Caco-2 (cell line): ENCODE results near the gene CCL8. TPM values are rescaled to one million over a fixed set of nuclear protein-coding genes. Genes with fewer than 3 reads are reported as not detected.

Experiments
- BruUV-seq: library from RNA; stranded (reverse); fragments of 400-500 nt; replicated peaks from 2 replicates; lab custom pipeline; 2021; lab: Mats Ljungman, UMichigan
- CTCF ChIA-PET: fragments of 300-600 bp; sonication (Branson Sonifier 250); formaldehyde crosslinking; loops from one replicate; lab custom pipeline; 2022; ENCODE audit warnings: antibody characterized with exemption; lab: Charles Lee
- POLR2A ChIA-PET: fragments of 300-600 bp; sonication (Branson Sonifier 250); formaldehyde crosslinking; loops from one replicate; lab custom pipeline; 2022; ENCODE audit warnings: antibody characterized with exemption; lab: Charles Lee
- DNase-seq, 2 experiments: peaks; one replicate each; pipeline versions ENCODE4 v3.0.0 to v3.0.0-alpha.2; 2020 to 2022
- H3K27me3 ChIP-seq: replicated peaks from 2 replicates; pipeline ENCODE4 v1.6.0; 2011; ENCODE audit warnings: low read length; ENCODE audit not compliant: control insufficient read depth, insufficient read depth
- H3K36me3 ChIP-seq: 2 replicates; pipeline ENCODE4 v1.5.1; 2011; ENCODE audit warnings: low read length; ENCODE audit not compliant: control insufficient read depth, insufficient read depth
- H3K4me1 ChIP-seq: fragments of 250-450 bp; sonication (Bioruptor Pico); 2 replicates; pipeline ENCODE4 v1.5.1; 2020; ENCODE audit warnings: mild to moderate bottlenecking
- H3K4me3 ChIP-seq: 2 replicates; pipeline ENCODE4 v1.5.1; 2011; ENCODE audit warnings: low read depth, mild to moderate bottlenecking, control low read depth, low read length
- H3K9me3 ChIP-seq: fragments of 250-450 bp; sonication (Bioruptor Pico); 2 replicates; pipeline ENCODE4 v1.5.1; 2020; ENCODE audit warnings: mild to moderate bottlenecking, moderate library complexity
- H3K27ac Mint-ChIP-seq: one replicate; pipeline ENCODE4 v1.8.0; 2022; ENCODE audit warnings: mixed read lengths; ENCODE audit not compliant: unreplicated experiment
- H3K27me3 Mint-ChIP-seq: one replicate; pipeline ENCODE4 v1.8.0; 2022; ENCODE audit warnings: mixed read lengths; ENCODE audit not compliant: insufficient read depth, unreplicated experiment
- H3K36me3 Mint-ChIP-seq: one replicate; pipeline ENCODE4 v1.8.0; 2022; ENCODE audit warnings: mild to moderate bottlenecking, mixed read lengths; ENCODE audit not compliant: insufficient read depth, unreplicated experiment
- H3K4me1 Mint-ChIP-seq: one replicate; pipeline ENCODE4 v1.8.0; 2022; ENCODE audit warnings: low read depth, mixed read lengths; ENCODE audit not compliant: unreplicated experiment
- H3K4me3 Mint-ChIP-seq: one replicate; pipeline ENCODE4 v1.8.0; 2022; ENCODE audit warnings: mild to moderate bottlenecking, moderate library complexity, mixed read lengths; ENCODE audit not compliant: unreplicated experiment
- H3K9me3 Mint-ChIP-seq: one replicate; pipeline ENCODE4 v1.8.0; 2022; ENCODE audit warnings: mixed read lengths; ENCODE audit not compliant: unreplicated experiment
- CTCF ChIP-seq, 2 experiments: fragments of 200-600 bp in 1 of 2; IDR thresholded peaks; 1 replicate in 1 of 2; 2 replicates in 1 of 2; pipeline versions ENCODE4 v1.5.1 to v1.8.0; 2011 to 2022; ENCODE audit warnings: antibody characterized with exemption in 1 of 2, control low read depth in 1 of 2, inconsistent platforms in 1 of 2, low read depth in 1 of 2, low read length in 1 of 2, mild to moderate bottlenecking in 1 of 2, moderate library complexity in 1 of 2; ENCODE audit not compliant: insufficient read depth in 1 of 2, severe bottlenecking in 1 of 2, unreplicated experiment in 1 of 2
- intact Hi-C: fragments of 100-400 bp; cut with micrococcal nuclease; formaldehyde crosslinking; loops from one replicate; pipeline ENCODE4 v1.10.0; 2022; ENCODE audit not compliant: unreplicated experiment
- total RNA-seq: library from RNA; stranded (reverse); gene quantifications from 2 replicates; pipeline ENCODE4 v1.2.3, GENCODE V29; 2022

Gene CCL8
- total RNA-seq, 1 experiment from 2014 or later = not detected

- no peaks in the 10 kb centered on the region for H3K36me3 ChIP-seq
- Mint-ChIP-seq H3K4me3 (no peak overlapping the region), H3K4me1 (peaks cover 5% of the 10 kb centered on the region), H3K36me3 (no peaks in the 10 kb centered on the region), H3K9me3 (no peaks in the 10 kb centered on the region), H3K27ac (no peak overlapping the region), H3K27me3 (no peaks in the 10 kb centered on the region)
- DNase-seq = peak in 1 of 2 experiments; percentile 29
- peak in 1 of 2 experiments; percentile 31 for TF ChIP-seq CTCF (IDR thresholded peaks at IDR 0.05; ENCODE audit: insufficient read depth in 1 of 2, low read depth in 1 of 2, low read length in 1 of 2, severe bottlenecking in 1 of 2, unreplicated experiment in 1 of 2)
- H3K9me3 ChIP-seq = no peaks in the 10 kb centered on the region
- H3K27me3 ChIP-seq = no peaks in the 10 kb centered on the region
- ChIA-PET POLR2A (no interaction called here), CTCF (interaction anchor here (0.6 to 1.0 kb wide), 3 partner anchors 11 to 605 kb away, joined by 3 read pairs; no protein-coding TSS in a partner anchor)
- H3K4me3 ChIP-seq = no peak overlapping the region
- BruUV-seq = no TSS peak
- H3K4me1 ChIP-seq = peaks cover 11% of the 10 kb centered on the region; the same call in 1 of the 2 replicates
- intact Hi-C loops = no loop called here
These were observed 38.2 kb downstream of the CCL8 start for GRCh38 chr17:34357398-34357797.

GRCh38 chr17:34358631-34359030 lies 39.4 kb downstream of the CCL8 start:
- BruUV-seq = no TSS peak
- H3K27ac Mint-ChIP-seq = no peak overlapping the region
- Histone ChIP-seq H3K27me3 (no peaks in the 10 kb centered on the region), H3K4me3 (no peak overlapping the region), H3K4me1 (peaks cover 11% of the 10 kb centered on the region; the same call in 1 of the 2 replicates), H3K9me3 (no peaks in the 10 kb centered on the region), H3K36me3 (no peaks in the 10 kb centered on the region)
- H3K9me3 Mint-ChIP-seq = no peaks in the 10 kb centered on the region
- POLR2A ChIA-PET = no interaction called here
- no peak for TF ChIP-seq CTCF (IDR thresholded peaks at IDR 0.05; ENCODE audit: insufficient read depth in 1 of 2, low read depth in 1 of 2, low read length in 1 of 2, severe bottlenecking in 1 of 2, unreplicated experiment in 1 of 2)
- intact Hi-C loops = no loop called here
- no peaks in the 10 kb centered on the region for H3K27me3 Mint-ChIP-seq
- no peak overlapping the region for H3K4me3 Mint-ChIP-seq
- no peak for DNase-seq
- H3K4me1 Mint-ChIP-seq = peaks cover 5% of the 10 kb centered on the region
- H3K36me3 Mint-ChIP-seq = no peaks in the 10 kb centered on the region
- CTCF ChIA-PET = interaction anchor here (0.6 kb wide), 1 partner anchor 59 kb away, joined by 4 read pairs; no protein-coding TSS in a partner anchor

- Histone ChIP-seq H3K4me3 (no peak overlapping the region), H3K4me1 (peaks cover 11% of the 10 kb centered on the region; the same call in 1 of the 2 replicates), H3K27me3 (no peaks in the 10 kb centered on the region), H3K9me3 (no peaks in the 10 kb centered on the region), H3K36me3 (no peaks in the 10 kb centered on the region)
- Mint-ChIP-seq H3K9me3 (no peaks in the 10 kb centered on the region), H3K27ac (no peak overlapping the region), H3K4me1 (peaks cover 5% of the 10 kb centered on the region), H3K36me3 (no peaks in the 10 kb centered on the region), H3K4me3 (no peak overlapping the region), H3K27me3 (peaks cover 10% of the 10 kb centered on the region)
- intact Hi-C loops = loop anchor here (1.0 to 5.0 kb wide), 3 partner anchors 43 to 189 kb away; partner anchors contain the start of gene CCL8
- TF ChIP-seq CTCF (IDR thresholded peaks at IDR 0.05; ENCODE audit: insufficient read depth in 1 of 2, low read depth in 1 of 2, low read length in 1 of 2, severe bottlenecking in 1 of 2, unreplicated experiment in 1 of 2) = no peak
- no peak for DNase-seq
- CTCF ChIA-PET = interaction anchor here (0.6 to 4.3 kb wide), 33 partner anchors 7 to 763 kb away, joined by 3 to 118 read pairs (median 4); partner anchors contain the start of genes CCL2 and CCL8
- POLR2A ChIA-PET = no interaction called here
- BruUV-seq = no TSS peak
These were observed 41.5 kb downstream of the CCL8 start for GRCh38 chr17:34360601-34361270.
